Activated CD8-positive, alpha-beta memory T cell treated with anti-CD3 and anti-CD28 coated beads for 4 hours (primary cell): ENCODE data around the gene PLA2G4A.

Experiments used
- DNase-seq, 2 donors: peaks; one replicate each; pipeline ENCODE4 v3.0.0-alpha.2; 2020; ENCODE audit warnings: low read depth in 2 of 2

The PLA2G4A gene

DNA sequence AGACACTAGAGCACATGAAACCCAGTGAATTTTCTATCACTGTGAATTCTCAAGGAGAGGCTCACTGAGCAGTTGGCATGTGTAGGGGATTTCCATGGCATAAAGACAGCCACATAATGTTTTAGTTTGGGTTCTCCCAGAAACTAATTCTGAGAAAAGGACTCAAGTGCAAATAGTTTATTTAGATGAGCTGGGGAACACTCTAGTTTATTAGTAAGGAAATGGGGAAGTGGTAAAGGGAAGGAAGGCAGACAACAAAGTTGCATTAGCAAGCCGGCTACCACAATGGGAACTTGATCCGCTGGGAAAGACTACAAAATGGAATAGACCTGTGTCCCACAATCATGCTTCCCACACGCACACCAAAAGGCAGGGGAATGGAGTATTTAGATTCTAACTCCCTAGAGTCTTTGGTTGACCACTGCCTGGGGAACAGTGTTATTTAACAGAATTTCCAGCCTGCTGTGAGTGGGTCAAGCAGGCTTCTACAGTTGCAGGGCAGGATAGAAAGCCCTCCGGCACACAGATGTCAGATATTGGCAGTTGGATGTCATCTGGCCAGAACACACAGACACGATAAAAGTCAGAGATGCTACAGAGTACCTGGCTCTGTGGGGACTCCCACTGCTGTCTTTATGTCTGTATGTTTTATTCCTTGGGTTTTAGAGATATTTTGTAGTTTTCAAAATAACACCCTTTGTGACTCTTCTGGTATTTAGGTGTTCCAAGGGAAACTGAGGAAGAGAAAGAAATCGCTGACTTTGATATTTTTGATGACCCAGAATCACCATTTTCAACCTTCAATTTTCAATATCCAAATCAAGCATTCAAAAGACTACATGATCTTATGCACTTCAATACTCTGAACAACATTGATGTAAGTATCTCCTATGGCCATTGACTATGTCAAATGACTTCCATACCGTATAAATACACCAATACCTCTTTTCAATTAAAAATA lies 150.1 kb downstream of the PLA2G4A start:
- DNase-seq, result no peak

DNA sequence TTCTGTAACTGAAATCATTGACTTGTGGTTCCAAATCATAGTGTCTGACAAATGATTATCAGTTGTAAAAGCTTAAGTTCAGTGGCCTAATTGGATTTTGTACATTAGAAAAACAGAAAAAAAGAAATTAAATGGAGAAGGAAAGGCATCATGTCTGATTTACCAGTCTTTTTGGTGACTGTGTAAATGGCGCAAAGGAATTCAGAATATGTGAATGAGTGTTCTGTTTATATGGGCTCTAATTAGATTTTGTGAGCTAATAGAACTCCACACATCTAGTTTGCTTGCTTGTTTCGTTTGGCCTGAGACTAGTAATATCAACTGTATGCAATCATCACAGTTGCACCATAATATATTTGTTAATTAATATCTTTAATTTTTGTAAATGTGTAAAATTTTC lies 151.7 kb downstream of the PLA2G4A start:
- no peak for DNase-seq

DNA sequence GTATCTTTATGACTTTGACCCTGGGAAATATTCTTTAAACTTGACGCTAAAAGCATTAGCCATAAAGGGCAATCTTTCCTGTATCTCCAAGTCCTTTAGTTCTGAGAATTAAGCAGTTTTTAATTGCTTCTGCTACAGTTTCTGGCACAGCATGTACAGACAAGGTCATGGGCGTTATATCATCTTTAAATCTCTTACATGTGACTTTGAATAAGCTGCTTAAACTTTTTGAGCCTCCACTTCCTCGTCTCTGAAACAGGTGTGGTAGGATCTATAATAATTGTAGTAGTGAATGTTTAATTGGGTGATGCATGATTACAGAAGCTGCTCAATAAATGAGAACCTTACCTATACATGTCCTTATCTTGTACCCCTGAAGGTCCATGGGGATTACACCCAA lies 153.4 kb downstream of the PLA2G4A start:
- DNase-seq, result no peak

DNA sequence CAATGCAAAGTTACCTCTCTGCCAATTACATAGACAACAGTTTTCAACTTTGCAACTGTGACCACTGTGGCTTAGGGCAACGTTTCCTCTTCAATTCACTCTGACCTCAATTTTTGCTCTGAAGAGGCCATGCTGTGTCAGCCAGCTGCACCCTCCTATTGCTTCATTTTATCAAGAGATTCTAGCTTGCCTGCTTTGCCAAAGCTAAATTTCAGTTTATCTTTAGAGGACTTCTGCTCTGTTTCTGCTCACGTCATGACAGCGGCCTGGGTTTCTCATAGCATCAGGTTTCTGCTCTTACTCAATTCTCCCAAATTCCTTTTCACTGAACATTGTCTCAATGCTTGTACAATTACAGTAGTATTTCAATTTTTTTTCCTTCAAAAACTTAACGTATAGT lies 154.6 kb downstream of the PLA2G4A start:
- DNase-seq, result no peak

DNA sequence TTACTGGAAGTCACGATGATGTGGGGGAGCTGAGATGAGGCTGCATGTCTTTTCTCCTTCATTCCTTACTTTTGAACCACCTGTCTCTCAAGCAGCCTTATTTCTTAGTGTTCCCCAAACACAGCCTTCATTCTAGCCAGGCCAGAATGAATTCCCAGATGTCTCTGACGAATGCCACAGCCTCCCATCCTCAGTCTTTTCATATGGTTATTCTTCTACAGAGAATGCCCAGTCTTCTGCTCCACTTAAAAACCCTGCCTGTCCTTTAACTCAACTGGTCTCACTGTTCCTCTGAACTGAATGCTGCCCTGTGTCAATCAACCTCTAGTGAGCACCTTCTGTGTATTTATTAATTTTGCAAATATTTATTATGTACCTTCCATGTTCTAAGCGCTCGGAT lies 156.2 kb downstream of the PLA2G4A start:
- no peak for DNase-seq

DNA sequence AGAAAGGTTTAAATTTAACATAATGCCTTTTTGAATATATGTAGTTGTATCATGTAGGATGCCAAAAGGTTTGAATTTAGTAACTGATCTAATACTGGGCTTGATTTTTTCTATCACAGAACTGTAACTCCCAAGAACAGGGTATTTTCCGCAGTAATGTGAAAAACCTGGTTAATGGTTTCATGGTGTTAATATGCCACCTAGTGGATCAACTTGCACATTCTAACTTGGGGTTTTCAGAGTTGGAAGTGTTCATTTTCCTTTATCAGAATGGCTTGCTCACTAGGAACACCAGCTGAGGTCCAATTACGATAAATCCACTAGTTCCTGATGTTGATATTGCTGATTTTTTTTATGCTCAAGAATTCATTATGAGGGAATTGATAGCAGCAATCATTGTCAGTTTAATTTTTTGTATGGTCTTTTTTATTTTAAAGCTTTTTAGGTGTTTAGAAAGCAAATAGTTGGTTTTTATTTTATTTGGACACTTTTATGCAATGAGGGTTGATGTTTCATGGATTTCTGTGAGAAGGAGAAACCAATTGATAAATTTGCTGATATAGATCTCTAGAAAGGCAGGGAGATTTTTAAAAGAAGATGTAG lies 157.2 kb downstream of the PLA2G4A start:
- no peak for DNase-seq

DNA sequence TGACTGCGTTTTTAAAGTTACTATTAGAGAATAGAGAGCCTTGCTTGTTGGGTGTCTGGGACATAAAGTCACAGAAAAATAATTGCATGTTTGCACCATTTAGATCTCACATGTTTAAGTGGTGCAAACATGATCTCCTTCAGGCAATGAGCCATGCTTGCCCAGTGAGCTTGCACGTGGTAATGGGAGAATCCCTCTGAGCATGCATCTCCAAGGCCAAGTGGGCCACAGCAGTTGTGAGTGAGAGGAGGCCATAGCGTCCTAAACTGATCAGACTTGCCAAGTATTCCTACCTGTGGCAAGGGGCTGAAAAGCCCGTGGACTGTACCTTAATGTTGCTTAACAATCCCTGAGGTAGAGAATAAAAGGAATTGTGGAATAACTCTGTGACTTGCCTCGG lies 158.3 kb downstream of the PLA2G4A start:
- no peak for DNase-seq

DNA sequence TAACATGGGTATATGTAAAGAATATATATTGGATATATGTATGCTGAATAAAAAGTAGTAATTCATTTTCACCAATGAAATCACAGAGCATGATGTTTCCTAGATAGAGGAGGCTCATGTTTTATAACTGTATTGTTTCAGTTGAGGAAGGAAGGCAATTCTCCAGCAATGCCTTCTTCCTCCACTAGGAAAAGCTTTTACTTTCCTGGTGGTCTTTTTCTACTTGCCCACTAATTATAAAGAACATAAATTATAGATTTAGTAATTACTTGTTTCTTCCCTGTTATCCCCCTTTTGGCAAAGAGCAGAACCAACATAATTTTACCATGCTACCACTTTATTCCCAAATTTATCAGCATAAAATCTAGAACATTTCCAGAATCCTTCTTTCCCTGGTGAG lies 159.0 kb downstream of the PLA2G4A start:
- no peak for DNase-seq

DNA sequence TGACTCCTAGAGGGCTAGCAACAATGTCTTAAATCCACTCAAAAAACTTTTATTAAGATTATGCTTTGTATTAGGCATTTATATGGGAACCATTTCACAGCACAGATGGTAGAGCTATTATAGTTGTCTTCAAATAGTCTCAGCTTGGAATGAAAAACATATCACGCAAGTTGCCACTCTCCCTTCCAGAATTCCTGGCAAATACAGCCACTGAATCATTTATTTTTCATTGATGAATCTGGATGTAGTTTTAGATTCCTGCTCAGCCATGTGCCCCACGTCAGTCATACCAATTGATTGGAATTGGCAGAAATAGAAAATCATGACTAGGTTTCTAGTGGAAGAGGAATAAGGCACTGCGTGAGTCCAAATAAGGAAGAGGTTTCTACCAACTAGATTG lies 165.2 kb downstream of the PLA2G4A start:
- DNase-seq, result no peak

DNA sequence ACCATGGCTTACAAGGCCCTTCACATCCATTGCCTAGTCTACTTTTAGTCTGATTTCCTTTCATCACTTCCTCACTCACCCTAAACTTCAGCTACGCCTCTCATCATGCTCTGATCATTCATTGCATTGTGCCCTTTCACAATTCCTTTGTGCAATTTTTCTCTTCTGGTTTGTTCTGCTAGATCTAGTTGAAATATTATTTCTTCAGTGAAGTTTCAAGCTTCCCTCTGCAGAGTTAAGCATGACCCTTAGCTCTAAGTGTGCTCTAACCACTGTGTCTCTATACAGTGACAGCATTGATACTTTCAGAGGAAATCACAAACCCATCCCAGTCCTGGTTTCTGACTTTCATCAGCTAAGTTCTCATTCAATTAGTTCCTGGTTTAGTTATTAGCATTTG lies 166.1 kb downstream of the PLA2G4A start:
- no peak for DNase-seq

DNA sequence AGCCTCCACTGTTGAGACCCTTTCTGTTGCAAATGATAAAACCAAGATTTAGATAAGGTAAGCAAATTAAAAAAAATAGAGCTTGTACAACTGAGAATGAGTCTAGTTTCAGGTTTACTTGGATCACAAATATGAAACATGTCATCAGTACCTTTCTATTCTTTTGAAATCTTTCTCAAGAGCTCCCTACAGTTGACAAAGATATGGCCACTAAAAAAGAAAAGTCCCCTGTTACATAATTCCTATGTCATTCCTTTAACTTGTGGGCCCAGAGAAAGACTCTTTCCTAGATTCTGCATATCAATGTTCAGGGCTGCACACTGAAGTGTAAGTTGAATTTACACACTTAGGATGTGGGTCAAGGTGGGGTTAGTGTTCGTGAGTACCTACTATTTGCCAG lies 168.1 kb downstream of the PLA2G4A start:
- no peak for DNase-seq

DNA sequence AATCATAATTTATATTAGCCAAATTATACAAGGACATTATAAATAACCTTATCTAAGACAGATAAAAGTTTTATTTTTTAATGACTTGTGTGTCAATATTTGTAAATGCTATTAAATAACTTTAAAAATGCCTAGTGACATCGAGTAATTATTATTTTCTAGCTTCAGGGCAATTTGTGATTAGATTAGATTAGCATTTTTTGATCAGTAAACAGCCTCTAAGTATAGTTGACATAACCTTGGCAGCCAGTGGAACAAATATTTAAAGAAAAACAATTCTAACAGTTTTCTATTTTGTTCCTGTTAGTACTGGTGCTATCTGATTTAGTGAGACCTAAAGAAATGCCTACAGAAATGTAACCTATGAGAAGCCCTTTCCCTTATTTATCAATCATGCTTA lies 169.1 kb downstream of the PLA2G4A start:
- no peak for DNase-seq

DNA sequence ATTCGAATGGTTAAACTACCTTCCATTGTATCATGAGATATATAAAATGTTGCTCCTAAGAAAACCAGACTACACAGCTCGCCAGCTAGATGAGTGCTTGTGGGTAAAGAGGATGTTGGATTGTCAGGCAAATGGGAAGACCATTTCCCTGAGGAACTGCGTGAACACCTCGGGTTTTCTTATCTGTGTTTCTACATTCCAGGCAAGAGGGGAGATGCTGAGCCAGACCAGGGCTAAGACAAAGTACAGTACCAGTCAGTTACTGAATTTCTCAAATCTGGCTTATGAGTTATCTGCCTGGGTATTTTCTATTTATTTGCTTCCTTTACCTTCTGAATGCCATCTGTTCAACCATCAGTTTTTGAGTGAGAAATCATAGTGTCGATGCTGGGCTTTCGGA lies 170.8 kb downstream of the PLA2G4A start:
- no peak for DNase-seq

DNA sequence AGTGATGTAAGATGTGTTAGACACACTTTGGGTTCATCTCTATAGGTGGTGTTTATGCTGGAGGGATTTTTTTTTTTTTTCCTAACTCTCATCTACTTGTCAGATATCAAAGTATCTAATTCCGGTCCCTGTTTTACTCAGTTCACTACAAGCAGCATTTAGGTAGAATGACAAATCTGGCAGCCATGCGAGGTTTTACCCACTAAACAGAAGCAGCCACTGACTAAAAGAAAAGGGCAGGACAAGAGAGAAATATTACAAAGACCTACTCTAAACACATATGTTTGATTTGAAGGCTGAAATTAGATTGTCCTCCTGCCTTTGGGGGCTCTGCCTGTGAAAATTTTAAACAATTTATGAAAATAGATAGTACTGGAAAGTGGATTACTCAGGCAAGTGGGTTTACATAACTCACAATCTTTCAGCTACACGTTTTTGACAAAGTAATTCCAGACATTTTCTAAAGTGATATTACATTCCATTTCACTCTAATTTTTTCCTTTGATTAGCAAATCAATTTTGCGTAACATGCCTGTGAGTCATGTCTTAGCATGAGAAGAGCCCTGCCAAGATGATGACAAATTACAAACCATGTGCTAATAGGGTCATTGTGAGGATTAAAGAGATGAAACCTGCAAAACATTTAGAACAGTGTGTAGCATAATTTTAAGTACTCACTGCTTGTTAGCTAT lies 172.6 kb downstream of the PLA2G4A start:
- DNase-seq, result no peak

DNA sequence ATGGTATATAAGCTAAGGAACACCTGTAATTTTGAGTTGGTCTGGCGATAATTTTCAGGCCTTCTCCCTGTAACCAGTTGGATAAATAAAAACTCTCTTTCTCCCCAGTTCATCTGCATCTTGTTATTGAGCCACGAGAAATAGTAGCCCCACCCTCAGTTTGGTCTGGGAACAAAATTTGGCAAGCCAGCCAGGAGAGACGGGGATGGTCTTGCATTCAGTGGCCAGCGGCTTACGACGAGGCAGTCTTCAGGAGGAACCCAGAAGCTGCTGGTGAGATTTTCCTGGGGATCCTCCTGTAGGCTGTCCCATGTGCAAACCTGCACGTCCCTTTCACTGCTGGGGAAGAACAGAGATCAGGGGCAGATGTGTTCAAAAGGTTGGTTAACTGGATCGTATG lies 174.6 kb downstream of the PLA2G4A start:
- no peak for DNase-seq

DNA sequence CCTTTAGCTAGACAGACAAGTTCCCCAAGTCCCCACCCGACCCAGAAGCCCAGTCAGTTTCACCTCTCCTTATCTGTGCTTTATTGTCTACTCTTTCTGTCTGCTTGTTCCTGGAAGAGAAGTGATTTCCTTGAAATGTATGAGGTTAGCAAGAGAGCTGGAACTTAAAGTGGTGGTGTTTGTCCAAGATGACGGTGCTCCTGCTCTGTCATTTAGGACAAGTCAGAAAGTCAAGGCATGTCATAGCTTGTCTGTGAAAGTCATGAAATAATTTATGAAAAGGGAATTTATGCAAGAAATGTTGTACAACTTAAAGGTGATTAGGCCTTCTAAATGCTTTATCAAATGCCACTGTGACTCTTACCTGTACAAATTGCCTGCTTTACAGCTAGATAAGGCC lies 178.1 kb downstream of the PLA2G4A start:
- DNase-seq, result no peak

DNA sequence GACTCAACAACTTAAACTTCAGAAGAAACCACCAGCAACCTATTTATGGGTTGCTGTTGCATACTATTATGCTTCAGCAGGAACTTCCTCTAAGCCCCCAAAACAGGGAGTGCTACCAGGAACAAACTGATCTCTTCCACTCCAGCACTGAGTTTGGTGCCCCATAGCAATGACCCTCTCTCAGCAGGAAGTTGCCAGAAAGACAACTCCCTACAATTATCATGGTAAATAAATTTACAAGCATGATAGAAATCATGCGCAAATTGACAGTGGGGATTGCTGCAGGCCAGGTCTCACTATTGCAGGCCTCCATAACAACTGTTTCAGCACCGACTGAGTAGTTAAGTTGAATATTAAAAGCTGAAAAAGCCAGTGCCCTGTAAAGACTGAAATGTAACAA lies 180.6 kb downstream of the PLA2G4A start:
- DNase-seq, result no peak

DNA sequence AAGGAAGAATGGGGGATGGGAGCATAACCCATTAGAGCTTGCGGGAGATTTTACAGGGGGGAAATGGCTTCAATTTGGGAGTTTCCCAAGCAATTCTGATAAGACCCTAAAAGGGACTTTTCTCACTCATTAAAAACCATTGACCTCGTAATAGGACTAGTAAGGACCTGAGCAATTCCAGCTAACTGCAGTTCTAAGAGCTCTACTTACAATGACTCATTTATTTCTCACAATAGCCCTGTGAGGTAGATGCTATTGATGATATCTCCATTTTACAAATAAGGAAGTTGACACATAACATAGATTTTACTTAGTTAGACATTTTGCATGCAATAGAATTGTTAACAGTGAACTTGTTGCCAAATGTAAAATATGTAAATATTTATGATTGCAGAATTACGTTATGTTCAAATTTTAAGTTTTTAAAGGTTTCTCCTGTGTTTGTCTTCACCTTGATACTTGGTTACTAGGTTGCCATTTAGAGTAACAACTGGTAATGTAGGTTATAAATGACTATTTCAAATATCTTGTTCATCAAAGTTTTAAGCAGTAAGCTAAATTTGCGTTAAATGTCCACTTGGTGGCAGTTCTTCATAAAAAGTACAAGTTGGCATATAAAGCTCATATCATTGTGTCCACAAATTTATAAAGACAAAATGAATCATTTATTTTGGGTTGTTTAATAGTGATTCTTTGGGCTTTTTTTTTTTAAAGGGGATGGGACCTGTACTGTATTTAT lies 182.0 kb downstream of the PLA2G4A start:
- no peak for DNase-seq

DNA sequence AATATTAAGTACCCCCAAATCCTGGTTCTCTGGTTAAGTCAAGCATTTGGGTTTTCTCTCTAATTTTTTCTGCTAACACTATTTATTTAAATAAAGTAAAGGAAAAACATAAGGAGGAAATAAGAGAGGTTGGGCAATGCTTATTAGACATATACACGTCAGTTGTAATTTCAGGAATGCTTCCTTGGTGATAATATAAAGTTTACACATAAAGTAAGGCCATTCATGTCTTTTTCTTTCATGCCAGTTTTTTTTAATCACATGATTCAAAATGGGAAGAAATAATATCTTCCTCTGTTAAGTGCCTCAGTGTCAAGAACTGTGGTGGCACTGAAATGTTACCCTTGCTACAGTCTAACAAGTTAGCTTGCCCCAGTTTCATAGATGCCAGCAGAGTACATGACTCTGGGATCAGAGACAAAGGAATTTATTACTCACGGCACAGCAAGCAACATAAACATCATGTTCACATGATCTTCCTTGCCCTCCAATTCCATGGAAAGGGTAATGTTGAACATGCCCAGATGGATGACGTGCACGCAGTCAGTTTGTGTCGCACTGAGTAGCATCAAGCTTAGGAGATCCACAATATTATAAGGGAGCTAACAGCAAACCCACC lies 184.9 kb downstream of the PLA2G4A start:
- DNase-seq, result no peak

DNA sequence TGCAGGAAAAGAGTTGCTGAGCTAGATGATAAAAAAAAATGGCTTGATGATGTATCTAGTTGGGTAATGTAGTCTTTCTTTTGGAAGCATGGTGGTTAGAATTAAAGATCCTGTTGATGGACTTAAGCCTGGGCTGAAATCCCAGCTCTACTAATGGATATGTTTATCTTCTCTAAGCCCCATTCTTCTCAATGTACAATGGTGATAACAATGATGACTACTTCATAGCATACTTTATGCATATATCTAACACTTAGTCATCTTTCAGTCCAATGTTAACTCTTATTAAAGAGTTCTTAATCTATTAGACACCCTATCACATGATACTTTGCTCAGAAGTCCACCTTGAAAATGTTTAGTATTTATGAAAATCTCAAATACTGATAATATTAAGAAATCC lies 189.5 kb downstream of the PLA2G4A start:
- DNase-seq, result no peak

DNA sequence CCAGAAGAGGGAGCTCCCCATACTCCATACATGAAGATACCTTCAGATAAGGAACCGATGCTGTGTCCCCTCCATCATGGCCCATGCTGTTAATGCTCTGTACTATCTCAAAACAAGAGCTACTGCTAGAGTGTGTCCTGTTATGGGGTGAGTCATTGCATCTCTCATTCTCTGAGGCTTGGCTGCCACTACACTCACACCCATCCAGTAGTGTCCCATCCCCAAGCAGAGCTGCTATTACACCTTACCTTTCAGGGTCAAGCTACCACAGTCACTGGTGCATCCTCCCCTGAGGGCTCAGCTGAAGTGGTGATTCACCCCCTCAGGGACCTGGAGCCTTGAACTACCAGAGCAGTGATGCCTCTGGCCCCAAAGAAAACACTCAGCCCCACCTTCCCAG lies 198.5 kb downstream of the PLA2G4A start:
- DNase-seq, result no peak
